Stimulated activated CD4-positive, alpha-beta T cell treated with anti-CD3 and anti-CD28 coated beads, Interleukin-15, amount 100 ng/mL, for 48 hours (primary cell): Measurements from ENCODE around the gene SLC25A33.
A peak's percentile ranks its signal among the peaks of the same experiment; 100 is the strongest.
"Not testable (repeated sequence)": the region's sequence is repeated elsewhere in the genome, so short reads cannot be mapped to it uniquely, and the experiment has no call there.

Source experiments
- DNase-seq, 2 donors: peaks; one replicate each; pipeline ENCODE4 v3.0.0-alpha.2; 2020; ENCODE audit warnings: low read depth in 2 of 2

SLC25A33 gene

DNA sequence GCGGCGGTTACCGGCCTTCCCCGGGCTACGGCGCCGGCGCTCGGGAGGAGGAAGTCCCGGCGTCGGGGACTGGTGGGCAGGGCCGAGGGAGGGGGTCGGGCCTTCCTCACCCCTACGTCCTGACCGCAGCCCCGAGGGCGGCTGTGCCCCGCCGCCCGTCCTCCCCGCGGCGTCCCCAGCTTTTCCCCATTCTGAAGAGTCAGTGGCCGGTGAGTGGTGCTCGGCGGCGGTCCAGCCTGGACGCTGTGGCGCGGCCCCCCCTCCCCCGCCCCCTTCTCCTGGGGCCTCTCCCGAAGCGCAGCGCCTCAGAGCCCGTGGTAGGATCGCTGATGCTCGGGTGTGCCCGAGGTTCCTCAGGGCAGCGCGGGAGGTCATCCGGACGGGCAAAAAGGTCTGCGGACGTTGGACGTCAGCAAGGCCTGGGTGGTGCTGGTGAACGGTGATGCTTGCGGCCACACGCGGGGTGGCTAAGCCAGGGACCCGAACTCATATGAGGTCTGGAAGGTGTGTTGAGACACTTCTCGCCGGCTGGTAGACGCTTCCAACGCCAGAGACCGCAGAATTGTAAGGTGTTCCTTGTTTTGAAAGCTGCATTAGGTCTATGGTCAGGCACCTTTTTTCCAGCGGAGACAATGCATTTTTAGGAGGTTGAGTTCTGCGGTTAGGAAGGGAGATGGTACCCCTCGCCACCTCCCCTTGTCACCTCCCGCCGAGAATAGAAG is 725 bp downstream of the SLC25A33 start:
- peak; percentile 20 to 27 for DNase-seq

DNA sequence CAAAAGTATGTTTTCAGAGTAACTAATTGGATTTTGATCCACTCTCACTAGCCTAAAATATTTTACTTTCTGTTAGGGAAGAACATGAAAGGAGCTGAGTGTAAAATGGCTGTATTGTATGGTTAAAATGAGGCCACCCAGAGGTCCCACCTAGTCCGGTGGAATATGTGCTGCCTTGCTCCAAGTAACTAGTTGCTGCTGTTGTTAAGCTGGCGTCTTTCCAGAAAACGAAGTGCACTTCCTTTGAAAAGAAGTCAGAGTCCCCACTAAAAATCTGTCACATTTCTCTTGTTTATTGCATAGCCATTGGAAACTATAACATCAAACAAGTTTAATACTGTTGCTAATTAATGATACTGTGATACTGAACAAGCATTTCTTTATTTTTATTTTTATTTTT is 3.2 kb downstream of the SLC25A33 start:
- no peak for DNase-seq

- DNase-seq, result no peak
Measured at GRCh38 chr1:9544926-9545325, 5.7 kb downstream of the SLC25A33 start.

DNA sequence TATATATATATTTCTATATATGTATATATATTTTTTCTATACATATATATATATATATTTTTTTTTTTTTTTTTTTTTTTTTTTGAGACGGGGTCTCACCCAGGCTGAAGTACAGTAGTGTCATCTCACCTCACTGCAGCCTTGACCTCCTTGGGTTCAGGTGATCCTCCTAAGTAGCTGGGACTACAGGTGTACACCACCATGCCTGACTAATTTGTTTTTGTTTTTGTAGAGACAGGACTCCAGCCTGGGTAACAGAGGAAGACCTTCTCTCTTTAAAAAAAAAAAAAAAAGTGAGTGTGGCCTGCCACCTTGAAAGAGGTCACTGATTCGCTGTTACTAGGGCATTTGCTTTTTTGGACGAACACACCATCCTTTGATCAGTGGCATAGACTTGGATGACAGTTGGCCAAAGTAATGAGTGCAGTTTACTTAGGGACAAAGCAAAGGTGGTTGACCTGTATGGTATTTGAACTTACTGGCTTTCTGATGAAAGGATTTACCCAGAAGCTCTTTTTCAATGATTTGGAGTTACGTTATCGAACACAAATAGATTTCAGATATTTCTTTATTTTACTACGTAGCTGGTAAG is 10.8 kb downstream of the SLC25A33 start:
- DNase-seq, result no peak

GRCh38 chr1:9551984-9552383 is 12.7 kb downstream of the SLC25A33 start:
- no peak for DNase-seq

DNA sequence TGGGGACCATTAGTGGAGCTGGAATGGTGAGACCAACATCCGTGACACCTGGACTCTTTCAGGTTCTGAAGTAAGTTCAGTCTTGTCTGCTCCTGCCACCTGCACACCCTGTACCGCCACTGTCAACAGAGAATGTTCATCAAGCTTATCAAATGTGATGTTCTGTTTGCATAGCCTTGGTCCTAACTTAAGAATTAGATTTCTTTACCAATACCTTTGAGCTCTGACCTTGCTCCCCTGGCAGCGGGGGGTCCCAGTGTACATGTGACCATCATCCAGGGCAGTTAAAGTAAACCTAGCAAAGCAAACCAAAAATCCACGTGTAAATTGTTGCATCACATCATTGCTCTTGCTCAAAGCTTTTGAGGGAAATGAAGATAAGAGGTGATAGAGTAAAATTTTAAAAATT is 14.5 kb downstream of the SLC25A33 start:
- no peak for DNase-seq

- DNase-seq, result no peak
Measured at GRCh38 chr1:9555942-9556341, 16.7 kb downstream of the SLC25A33 start.

DNA sequence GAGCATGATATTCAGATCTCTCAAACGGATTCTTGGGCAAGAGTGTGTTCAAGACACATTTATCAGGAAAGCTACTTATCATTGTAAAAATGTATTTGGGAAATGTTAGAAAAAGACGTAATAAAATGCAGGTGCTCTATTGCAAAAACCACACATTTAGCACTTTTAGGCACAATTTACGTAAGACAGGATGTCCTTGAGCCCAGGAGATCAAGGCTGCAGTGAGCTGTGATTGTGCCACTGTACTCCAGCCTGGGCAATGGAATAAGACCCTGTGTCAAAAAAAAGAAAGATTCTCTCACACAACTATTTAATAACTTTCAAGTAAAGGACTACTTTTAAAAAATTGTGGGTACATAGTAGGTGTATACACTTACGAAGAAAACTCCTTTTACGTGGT is 18.4 kb downstream of the SLC25A33 start:
- DNase-seq, result no peak

GRCh38 chr1:9558271-9558945 is 19.1 kb downstream of the SLC25A33 start:
- DNase-seq, result no peak

DNA sequence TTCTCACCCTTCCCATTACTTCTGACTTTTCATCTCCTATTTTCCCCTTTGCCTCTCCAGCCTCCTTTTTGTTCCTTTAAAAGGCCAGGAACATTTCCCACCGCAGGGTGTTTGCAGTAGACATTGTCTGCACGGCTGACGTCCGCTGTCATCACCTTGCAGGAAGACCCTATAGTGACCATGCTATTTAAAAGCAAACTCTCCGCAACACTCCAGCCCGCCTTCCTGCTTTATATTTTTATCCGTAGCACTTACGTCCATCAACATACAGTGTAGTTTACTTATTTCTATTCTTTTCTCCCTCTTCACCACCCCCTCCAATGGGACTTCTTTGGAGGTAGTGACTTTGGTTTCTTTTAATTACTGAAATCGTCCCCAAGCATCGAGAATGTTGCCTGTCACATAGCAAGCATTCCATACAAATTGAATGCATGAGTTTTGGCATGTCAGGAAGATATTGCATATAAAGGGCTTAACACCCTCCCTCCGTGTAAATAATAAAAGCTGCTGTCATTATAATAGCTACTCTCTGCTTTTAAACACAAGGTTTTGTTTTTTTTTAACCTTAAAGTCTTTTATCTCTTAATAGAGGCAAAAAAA is 19.8 kb downstream of the SLC25A33 start:
- DNase-seq, result no peak

GRCh38 chr1:9559673-9560072 is 20.4 kb downstream of the SLC25A33 start:
- DNase-seq, result no peak

- DNase-seq, result not testable (repeated sequence)
Measured at GRCh38 chr1:9560090-9560489, 20.8 kb downstream of the SLC25A33 start.

DNA sequence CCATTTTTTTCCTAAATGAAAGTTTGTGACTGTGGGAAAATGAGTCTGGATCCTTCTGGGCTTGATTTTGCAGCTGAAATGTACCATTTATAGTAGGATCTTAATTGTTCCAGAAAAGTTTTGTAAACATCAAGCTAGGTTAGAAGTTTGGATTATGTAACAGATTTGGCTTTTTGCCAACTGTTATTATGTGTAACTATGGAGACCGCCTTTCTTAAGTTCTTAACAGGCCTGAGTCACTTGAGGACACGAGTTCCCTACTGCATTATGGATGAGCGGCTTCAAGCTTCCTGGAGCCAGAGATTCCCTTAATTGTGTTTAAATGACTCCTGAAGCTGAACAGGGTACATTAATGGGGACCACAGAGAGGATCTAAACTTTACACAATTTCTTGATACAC is 22.2 kb downstream of the SLC25A33 start:
- DNase-seq, result no peak

- no peak for DNase-seq
Measured at GRCh38 chr1:9569267-9569666, 30.0 kb downstream of the SLC25A33 start.

GRCh38 chr1:9570886-9571529 is 31.7 kb downstream of the SLC25A33 start:
- not testable (repeated sequence) for DNase-seq

GRCh38 chr1:9573723-9574122 is 34.5 kb downstream of the SLC25A33 start:
- DNase-seq, result no peak

GRCh38 chr1:9575486-9575885 is 36.2 kb downstream of the SLC25A33 start:
- no peak for DNase-seq

- no peak for DNase-seq
Measured at GRCh38 chr1:9576903-9577302, 37.6 kb downstream of the SLC25A33 start.

DNA sequence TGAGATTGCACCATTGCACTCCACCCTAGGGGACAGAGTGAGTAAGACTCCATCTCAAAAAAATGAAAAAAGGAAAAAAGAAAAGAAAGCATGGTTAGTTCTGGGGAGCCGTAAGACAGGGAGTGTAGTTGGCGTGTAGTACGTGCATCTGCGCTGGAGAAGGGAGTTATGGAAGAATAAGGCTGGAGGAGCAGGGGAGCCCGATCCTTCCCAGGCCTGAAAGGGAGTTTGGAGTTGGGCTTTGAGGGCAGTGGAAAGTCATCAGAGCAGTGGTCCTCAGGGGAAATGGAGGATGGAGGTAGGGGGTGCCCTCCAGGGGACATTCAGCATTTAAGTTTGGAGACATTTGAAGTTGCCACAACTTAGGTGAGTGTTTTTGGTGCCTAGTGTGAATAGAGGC is 38.2 kb downstream of the SLC25A33 start:
- no peak for DNase-seq

GRCh38 chr1:9580942-9581341 is 41.7 kb downstream of the SLC25A33 start:
- no peak for DNase-seq

DNA sequence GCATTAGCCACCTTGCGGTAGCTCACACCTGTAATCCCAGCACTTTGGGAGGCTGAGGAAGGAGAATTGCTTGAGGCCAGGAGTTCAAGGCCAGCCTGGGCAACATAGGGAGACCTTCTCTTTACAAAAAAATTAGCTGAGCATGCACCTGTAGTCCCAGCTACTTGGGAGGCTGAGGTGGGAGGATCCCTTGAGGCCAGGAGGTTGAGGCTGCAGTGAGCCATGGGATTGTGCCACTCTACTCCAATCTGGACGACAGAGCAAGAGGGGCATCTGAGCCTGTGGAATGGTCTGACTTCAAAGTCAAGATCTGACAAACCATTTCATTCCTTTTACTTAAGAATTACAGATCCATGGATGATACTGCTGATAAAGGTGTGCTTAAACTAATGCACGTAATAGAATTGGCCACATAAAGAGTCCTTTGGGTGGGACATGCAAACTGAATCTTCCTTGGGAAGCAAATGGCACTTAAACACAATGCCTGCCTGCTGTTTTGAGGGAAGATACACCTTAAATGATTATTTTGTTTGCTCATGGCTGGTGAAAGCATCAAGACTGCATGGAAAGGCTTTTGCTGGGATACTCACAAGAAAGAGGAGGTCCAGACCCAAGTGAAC is 47.0 kb downstream of the SLC25A33 start:
- no peak for DNase-seq
